AML-193 (cell line): ENCODE measurements around the gene ACOXL.
"Not testable (repeated sequence)": the region's sequence is repeated elsewhere in the genome, so short reads cannot be mapped to it uniquely, and the experiment has no call there.

Experiments
- DNase-seq, 2 experiments: peaks; one replicate each; lab custom pipeline; 2025; lab: John Stamatoyannopoulos, UW

ACOXL gene

DNA sequence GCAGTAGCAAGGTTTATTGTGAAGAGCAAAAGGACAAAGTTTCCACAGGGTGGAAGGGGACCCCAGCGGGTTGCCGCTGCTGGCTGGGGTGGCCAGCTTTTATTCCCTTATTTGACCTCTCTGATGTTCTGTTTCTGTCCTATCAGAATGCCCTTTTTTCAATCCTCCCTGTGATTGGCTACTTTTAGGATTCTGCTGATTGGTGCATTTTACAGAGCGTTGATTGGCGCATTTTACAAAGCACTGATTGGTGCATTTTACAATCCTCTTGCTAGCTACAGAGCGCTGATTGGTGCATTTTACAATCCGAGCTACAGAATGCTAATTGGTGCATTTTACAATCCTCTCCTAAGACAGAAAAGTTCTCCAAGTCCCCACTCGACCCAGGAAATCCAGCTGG, 123.5 kb downstream of the ACOXL start:
- DNase-seq, result not testable (repeated sequence)

DNA sequence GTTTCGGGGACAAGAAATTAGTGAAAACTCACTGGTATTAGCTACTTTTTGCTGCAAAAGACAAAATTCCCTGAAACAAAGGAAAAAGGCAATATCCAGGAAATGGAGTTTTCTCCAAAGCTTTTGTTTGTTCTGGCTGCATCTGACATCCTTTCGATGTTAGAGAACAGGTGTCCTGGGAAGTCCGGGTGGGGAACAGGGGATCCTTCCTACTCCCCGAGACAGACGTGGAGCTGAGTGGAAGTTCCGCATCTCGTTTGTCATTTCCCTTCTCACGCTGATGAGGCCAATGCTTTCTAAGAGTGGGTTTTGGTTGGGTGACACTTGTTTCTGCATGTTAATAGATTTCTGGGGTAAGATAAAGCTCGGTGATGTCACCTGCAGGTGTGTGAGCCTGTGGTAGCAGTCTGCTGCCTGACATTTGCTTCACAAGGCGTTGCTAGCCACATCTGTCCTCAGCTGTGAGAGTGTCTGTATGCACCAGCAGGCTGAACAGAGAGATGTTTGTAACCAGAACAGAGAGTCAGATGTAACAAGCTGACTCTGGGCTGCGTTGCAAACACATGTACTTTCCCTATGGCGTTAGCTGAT, 125.9 kb downstream of the ACOXL start:
- DNase-seq, result no peak

DNA sequence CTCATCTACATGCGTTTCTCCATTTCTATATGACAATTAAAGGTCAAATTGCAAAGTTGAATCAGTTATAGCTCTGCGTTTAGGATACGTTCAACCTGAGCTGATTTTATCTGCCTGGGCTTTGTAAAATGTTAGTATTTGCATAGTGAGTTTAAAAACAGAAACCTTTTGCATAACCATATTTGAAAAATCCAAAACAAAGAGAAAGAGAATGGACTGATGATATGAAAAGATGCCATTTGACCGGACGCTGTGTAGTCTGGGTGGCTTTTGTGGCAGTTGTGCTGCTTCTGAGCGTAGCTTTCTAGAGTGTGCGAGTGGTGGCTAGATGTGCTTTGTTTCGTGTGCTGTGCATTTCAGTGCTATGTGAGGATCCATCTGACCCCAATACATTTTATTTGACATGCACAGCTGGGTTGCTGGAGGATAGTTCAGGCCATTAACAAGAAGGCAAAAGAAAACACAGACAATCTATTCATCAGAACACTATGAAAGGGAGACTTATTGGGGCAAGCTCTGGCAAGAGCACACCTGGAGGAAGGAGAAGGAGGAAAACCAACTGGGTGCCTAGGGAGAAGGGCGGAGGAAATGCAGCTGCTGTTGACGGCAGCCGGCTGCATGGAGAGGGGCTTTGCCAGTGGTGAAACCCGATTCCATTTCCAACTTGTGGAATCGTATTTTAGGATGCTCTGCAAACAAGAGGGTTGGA, 126.8 kb downstream of the ACOXL start:
- no peak for DNase-seq

DNA sequence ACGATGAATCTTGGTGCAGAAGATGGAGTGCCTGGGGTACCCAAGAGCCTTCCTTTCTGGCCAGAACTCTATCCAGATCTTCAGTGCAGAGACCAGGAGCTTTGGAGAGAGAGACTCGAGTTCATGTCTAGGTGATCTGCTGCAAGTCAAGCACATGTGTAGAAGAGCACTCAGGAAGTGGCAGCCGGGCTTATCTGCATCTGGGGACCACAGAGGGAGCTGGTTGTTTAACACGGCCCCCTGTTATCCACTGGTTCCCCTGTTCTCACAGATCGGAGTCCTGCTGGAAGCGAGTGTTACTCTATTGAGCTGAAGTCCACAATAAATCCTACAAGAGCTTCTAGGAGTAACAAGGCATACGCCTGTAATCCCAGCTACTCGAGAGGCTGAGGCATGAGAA, 128.3 kb downstream of the ACOXL start:
- no peak for DNase-seq

DNA sequence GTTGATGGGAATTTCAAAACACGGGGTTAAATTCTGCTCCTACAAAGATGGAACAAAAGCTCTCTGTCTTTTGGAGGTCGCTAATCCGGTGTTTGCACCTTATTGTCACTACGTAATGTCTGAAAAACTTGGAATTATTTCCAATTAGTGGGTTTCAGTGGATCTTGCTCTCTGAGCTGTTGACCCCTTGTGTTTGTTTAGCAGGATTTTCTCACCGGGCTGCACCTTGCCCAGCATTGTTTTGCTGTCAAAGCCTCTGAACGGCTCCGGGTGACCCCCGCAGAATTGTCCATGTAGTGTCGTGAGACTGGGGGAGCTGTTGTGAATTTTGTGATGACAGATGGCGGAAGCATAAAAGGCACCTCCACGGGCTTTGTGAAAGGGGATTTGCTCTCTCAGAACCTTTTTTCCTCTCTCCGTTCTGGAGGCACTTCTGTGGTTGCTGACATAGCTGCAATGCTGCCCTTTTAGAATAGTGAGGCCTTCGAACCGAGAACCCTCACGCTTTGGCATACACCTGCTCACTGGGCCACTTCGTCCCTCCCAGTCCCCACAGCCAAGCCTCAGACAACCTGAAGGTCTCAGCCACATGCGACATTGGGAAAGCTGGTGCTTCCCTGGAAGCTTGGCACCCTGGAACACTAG, 129.4 kb downstream of the ACOXL start:
- no peak for DNase-seq

DNA sequence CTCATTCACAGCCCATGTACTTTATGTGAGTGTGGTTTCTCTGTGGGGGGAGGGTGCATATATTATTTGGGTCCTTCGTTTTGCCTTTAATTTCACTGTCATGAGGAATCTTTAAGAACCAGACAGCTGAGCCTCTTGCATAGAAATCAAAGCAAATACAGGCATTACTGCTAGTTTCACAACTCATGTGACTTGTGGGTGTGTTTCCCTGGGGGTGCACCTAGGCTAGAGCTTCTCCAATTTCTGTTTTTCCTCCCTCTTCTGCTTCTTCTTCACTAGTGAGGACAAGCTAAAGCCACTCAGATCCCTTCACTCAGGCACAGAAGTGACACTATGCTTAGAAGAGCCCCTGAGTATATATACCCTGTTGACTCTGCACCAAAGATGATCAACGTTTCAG, 131.4 kb downstream of the ACOXL start:
- no peak for DNase-seq

DNA sequence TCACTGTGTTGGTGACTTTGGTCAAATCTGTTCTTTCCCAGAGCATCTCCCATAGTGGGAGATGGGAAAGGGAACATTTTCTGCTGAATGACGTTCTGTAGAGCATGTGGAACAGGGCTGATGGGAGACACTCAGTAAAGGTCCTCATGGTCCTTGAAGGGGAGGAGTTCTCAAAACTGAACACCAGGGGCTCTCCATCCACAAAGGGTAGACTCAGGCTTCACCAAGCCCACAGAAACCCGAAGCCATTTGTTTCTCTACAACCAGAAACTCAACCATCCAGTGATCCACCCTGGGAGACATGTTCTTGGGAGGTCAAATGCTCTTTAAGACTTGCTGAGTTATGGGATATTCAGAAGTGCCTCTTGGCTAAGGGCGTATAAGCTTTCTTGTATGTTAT, 131.8 kb downstream of the ACOXL start:
- no peak for DNase-seq

DNA sequence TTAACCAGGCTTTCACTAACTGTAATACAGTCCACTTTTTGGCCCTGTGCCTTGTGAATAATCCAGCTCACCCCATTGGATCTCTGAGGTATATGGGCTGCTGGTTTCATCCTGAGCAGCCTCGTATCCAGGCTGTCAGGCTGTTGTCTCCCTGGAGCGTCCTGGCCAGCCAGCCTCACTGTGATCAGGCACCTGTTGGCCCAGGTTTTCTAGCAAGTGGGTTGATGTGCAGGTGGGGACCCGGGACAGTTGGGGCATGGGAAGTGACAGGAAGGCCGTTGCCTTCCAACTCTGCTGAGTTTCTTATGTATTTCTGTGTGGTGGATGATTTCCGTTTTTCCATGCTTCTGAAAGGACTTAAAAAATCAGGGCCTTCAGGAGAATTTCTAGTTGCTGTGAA, 132.4 kb downstream of the ACOXL start:
- DNase-seq, result no peak

DNA sequence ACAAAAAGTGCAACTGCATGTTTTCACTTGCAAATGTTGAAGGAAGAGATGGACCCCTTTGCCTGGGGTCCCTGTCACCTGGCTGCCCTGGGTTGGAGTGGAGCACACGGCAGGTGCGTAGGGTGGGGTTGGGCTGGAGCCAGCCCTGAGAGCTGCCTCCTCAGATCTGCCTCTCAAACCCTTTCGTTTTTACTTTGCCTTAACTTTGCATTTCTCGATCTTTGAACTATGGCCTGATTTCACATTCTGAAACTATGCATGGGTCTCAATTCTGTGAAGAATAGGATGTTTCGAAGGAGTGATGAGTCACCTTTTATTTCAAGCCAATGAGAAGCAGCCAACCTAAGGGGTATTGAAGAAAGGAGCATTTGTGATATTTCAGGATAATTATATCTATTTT, 132.8 kb downstream of the ACOXL start:
- no peak for DNase-seq

DNA sequence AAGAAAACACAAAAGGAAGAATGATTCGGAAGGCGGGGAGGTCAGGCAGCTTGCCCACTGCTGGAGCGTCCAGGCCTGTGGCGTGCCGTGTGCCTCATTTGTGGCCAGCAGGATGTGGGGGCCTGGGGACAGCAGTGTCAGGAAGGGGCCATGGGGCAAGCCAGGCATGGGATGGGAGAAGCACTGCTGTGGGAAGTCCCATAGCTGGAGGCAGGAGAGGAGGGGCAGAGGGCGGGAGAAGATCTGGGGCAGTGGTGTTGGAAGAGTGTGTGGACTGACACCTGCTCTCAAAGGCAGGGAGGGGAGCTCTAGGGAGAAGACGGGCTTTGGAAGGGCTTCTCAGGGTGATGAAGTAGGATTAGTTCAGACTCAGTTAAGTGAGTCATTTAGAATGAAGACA, 133.7 kb downstream of the ACOXL start:
- no peak for DNase-seq

DNA sequence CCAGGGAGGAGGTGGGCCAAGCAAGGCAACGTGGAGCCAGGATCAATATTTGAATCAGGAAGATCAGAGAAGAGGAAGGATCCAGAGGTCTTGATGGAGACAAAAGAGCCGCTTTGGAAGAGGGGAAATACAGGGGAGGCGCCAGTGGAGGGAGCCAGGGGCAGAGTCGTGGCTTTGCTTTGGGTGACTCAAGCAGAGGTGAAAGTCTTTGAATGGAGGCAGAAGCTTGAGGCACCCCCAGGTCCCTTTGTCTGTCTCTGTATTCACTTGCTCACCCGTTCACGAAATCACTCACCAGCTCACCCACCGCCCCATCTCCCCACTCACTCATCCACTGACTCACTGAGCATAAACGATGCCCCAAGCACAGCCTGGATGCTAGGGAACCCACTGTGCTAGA, 134.1 kb downstream of the ACOXL start:
- no peak for DNase-seq

DNA sequence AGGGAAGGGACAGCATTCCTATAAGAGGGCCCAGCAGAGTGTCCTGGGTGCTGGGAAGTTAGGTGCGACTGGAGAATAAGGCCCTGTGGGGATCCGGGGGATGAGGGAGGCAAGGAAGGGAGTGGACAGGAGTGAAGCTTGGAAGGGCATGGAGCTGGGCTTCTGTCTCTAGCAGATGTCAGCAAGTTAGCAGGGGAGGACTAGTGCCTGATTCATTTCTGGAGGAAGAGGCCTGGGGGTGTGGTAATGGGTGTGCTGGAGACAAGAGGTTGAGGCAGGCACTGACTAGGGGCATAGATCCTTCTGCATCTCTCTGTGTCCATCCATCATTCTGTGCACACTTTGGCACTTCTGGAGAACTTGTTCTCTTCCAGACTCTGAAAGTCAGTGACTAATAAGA, 134.7 kb downstream of the ACOXL start:
- no peak for DNase-seq

DNA sequence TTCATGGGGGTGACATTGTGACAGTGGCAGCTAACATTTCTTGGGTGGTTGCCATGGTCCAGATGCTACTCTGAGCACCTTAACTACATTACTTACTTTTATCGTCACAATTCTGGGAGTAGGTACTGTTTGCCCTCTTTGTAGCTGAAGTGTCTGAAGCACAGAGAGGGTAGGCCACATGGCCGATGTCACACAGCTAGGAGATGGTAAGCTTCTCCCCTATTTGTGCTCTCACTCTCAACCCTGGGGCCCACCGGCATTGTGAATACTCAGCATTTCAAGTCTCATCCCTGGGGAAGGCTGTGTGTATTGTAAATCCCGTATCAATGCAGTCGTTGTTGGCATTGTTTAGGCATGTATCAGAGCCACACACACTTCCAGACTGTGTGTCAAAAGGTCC, 136.6 kb downstream of the ACOXL start:
- DNase-seq, result no peak

DNA sequence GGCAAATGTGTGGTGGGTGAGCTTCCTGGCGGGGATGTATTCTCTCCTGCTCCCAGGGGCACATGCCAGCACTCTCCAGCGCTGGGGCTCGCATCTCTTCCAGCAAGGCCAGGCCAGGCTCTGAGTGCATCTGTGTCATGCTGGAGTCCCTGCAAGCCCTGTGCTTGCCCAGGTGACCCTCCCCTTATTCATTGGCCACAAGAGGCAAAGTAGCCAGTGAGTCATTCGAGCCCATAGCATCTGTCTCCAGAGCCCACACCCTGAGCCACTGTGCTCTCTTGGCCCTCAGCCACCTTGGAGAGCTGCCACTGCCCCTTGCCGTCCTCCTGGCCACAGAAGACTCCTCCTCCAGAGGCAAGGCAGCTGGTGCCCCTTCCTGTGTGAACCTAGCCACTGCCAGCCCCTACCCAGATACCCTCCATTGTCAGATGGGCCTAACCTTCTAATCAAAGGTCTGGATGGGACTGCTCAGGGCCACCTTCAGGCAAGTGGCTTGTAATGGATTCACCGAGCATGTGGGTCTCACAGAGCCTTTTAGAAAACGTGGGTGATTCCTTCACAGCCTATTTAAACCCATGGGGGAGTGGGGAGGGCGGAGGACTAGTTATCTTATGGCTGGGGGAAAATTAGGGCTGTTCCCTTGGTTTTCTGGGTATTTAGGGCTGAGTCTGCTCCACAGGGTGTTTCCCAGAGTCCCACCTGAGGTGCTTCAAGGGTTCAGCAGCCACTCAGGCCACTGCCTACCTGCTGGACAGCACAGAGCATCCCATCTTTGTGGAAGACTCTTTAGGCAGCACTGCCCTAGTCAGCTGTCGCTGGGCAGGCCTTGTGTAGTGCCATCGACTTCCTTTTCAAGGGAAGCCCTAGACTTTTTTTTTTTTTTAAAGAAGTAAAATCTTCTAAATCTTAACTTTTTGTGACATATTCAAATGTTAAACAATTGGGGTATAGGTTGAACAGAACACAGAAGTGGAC, 137.4 kb downstream of the ACOXL start:
- no peak for DNase-seq

DNA sequence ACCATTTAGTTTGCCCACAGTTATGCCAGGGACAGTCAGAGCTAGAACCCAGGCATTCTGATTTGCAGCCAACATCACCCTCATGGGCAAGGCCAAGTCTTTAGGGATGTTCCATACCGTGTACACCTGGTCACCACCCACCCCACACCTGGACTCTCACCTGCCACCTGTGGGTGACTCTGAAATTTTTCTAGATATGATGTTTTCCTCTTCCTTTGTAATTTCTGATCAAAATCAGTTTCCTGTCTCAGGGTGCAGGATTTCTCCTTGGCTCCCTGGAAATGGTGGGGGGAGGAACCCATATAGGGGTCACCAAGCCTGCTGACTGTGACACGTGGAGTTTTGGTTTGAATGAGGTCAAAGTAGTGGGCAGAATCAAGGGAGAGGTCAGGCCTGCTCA, 138.2 kb downstream of the ACOXL start:
- no peak for DNase-seq

DNA sequence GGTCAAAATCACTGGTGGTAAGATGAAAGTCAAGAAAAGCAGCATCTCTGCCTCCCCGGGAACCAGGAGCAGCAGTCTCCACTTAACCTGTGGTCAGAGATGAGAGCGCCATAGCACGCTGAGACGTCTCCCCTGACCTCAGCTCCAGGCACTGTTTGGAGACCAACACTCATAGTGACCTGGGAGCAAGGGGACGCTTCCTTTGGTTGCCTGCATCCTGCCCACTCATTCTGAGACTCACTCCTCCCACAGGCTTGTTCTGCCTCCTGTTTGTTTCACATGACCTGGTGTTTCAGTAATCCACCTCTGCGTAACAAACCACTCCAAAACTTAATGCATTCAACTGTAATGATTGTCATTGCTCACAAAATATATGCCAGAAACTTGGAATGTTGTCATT, 139.3 kb downstream of the ACOXL start:
- DNase-seq, result no peak

DNA sequence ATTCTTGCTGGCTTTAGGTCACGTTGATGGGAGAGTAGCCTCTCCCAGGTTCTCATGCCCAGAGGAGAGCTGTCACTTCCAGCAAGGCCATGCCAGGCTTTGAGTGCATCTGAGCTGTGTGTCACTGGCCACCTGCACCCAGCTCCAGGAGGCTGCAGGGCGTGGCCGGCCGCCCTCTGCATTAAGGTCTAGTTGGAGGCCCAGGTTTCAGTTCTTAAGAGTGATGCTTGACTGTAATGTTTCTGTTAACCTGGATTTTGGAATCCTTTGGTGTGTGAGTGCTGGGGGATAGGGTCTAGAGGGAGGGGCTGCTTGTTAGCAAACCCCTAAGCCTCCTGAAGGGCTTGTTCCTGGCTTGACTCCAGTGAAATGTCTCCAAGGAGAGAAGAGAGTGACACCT, 140.1 kb downstream of the ACOXL start:
- DNase-seq, result no peak

DNA sequence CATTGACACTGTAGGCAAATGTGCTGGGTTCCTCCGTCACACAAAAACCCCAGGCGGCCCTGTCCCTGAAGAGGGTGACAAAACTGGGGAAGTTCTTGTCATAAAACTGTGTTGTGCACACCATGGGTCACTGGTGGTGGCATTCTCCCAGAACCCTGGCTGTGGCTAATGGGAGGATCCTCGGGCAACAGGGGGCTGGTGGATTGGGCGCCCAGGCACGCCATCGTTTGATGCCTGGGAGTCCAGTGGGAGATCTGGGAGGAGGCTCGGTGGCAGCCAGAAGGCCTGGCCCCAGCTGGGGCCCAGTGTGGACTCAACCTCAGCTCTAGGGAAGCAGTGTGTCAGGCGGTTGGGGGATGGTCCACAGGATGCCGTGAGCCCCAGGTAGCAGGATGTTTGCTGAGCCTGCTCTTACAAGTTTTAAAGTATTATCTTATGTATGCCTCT, 140.7 kb downstream of the ACOXL start:
- DNase-seq, result no peak

DNA sequence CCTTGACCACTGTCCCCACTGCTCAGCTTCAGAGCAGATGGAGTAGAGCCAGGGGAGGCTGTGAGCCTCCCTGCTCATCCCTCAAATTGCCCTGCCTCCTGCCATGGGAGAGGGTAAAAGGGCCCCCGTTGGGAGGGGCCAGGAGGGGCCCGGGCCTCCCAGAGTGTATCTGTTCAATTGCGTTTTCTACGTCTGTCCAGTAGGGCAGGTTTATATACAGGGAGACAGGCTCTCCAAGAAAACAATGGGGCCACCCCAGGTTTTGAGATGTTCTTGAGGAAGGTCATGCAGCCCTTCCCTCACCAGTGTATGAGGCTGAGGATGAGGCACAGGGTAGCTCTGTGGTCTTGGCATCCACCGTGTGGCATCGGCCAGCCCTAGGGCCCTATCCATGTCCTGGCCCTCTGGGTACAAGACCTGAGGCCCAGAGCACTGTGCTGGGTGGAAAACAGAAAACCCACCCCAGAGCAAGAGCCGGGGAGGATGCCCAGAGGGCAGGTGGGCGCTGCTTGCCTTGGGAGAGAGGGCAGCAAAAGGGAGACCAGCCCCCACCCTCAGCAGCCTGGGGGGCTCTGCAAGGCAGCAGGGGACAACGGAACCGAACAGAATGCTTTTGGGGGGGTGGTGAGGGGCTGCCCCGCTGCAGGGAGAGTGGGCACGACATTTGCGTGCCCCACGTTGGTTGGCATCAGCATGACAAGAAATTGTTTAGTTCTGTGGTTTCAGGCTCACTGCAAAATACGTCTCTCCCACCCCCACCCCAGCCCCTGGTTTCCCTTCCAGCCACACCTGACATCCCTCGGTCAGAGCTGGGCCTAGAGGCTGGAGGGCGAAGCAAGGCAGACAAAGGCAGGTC, 141.5 kb downstream of the ACOXL start:
- no peak for DNase-seq

DNA sequence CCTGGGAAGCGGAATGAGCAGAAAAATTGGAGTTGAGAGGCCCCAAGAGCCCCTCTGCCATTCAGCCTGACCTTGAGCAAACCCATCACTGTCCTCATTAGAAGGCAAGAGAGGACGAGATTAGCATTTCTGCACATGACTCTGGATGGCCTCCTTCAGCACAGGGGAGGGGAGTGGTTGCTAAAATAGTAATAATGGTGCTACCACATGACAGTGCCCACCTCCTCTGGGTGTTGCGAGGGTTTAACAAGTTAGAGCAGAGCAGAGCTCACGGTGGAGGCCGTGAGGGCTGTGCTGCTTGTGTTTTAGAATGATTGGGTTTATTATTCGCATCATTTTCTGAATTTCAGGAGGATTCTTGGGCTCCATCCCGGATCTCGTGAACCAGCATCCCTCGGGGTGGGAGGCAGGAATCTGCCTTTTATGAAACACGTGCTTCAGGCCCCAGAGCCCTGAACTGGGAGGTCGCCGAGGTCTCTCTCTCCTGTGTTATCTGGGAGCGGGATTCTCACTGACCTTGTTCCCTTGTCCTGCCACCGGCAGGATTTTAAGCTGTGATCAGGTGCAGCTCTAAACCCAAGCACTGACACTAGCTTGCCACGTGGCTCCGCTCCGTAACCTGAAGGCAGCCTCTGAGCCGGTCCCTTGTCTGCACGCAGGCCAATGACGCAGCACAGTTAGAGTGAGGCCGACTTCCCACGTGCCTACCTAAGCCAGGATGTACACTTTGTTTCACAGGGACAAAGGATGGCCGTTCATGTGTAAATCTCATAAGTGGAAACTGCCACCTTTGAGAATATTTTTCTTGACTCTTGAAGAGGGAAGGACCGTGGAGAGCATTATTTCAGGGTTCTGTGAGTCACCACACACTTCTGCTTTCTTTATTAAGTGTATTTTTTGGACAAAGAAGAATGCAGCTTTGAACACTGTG, 142.3 kb downstream of the ACOXL start:
- peak; percentile 26 to 51 for DNase-seq
